HG02970 (cell line): Measurements from ENCODE around the gene PCDH9.
"Not testable (repeated sequence)": the region's sequence is repeated elsewhere in the genome, so short reads cannot be mapped to it uniquely, and the experiment has no call there.

Experiments used
- ATAC-seq: cut with Tn5 transposase; IDR thresholded peaks from one replicate; pipeline ENCODE4 v1.9.1; 2021; ENCODE audit warnings: mild to moderate bottlenecking, moderate library complexity, moderate number of reproducible peaks; ENCODE audit not compliant: unreplicated experiment, low FRiP score

PCDH9 gene

DNA sequence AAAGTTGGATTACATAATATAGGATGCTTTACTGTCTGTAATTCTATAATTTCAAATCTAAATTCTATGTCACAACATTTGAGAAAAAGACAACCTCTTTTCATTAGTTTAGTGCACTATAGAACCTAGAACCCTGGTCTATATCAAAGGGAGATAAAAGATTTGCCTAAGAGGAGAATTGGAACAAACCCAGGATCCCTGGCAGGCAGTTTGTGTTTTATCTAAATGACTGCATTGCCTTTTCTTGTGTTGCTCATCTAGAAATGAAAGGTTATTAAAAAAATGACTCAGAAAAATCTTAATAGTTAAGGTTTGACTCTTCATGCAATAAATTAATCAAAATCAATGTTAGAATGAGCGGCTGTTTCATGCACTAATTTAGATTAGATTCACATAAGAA is 96.7 kb downstream of the PCDH9 start:
- ATAC-seq: no peak

DNA sequence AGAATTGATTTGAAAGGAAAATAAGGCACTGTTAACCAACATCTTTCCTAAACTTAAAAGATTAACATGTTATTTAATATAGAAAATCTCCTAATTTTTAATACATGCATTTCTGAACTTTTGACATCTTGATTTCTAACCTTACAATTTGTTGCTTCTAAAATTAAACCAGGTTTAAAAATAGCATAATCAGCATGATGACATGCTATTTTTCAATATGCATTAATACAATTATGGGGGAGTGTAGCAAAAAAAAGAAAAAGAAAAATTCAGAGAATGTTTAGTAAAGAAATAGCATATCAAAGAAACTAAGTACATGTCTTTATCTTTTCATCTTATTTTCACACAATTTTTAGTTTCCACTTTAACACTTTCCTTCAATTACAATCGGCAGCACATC is 98.7 kb downstream of the PCDH9 start:
- ATAC-seq: no peak

DNA sequence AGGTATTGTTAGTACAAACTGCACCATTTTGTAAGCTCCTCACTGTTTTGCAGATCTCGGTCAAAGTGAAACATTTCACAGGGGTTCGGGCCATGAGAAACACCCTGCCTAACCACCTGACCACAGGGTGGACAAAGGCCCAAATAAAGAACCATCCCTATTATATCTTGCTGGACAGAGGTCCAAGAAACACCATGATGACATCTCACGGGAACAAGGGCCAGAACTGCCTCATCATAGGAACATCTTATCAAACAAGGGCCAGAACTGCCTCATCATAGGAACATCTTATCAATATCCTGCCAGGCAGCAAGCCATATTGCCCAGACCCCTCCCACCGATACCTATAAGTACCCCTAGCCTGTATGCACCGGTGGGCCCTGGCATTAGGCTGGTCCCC is 99.7 kb downstream of the PCDH9 start:
- no peak for ATAC-seq

DNA sequence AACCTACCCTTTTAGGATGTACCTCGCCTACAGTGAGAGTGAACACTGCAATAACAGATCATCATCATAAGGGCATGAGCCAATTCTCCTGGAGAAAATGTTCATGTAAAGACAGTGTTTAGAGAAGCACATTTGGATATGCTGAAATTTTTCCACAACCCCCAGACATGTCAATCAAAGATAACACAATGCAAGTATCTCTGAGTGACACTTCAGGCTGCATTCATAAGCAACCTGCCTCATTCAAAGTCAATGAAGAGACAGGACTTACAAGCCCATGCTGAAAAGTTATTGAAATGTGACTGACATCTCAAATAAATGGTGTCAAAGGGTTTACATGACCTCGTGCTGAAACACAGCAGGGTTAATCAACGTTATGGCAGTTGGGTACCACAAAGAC is 102.0 kb downstream of the PCDH9 start:
- ATAC-seq: no peak

DNA sequence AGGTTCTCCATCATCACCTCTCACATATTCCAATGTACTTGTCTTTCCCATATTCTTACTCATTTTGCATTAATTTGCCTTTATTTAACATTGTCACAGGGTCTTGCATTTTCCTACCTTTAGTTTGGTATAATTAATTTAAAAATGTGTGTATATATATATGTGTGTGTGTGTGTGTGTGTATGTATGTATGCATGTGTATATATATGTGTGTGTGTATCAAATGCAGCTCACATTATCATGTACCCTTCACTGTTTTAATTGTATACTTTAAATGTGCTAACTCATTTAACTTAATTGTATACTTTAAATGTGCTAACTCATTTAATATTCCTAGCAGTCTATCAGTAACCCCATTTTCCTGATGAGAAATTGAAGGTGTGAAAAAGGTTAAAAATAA is 104.5 kb downstream of the PCDH9 start:
- no peak for ATAC-seq

DNA sequence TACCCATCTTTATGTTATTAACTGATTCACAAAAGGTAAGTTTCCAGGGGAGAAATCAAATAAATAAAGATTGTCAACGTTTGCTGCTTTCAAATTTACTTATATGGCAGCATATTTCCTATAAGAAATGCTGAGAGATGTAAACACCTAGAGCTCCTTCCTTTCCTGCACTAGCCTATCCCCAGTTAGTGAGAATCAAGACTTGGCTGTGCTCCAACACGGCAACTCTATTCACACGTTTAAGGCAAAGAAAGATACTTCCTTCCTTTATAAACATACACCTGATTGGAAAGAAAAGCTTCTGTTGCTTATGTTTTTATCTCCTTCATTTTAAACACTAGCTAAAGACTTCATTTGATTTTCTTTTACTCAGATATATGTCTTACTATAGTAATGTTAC is 107.0 kb downstream of the PCDH9 start:
- no peak for ATAC-seq

DNA sequence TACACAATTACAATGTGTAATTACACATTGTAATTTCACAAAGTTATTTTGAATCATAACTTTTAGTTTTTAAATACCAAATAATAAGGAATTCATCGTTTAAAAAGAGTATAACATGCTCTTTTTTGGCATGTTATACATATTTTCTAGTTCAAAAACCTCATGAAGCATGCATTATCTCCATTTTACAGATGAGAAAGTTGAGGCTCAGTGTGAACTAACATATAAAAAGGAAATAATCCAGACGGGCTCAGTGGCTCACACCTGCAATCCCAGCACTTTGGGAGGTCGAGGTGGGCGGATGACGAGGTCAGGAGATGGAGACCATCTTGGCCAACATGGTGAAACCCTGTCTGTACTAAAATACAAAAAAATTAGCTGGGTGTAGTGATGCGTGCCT is 107.9 kb downstream of the PCDH9 start:
- ATAC-seq: no peak

DNA sequence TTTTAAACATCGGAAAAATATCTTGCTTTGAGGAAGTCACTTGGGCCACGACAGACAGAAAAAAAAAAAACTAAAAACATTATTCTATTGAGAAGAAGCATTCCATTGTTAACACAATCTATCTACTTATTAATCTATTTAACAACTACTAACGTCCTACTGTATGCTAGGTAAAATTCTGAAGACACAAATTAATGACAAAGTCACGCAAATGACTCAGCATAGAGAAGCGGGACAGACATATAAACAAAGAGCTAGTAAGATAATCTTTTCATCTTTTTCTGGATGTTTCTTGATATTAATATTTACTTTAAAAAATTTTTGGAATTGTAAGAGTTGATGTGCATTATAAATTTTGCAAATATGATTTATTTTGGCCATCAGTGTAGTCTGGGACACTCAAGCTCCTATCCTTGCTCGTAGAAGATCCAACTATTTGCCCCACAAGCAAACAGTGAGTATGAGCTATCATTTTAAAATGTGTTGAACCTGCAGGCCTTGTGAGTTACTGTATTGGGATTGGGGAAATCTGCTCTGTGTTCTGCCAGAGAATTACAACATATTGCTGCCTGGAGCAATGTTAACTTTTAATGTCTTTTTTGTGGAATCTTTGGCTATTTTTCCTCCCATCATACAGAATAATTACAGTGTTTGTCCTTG is 109.1 kb downstream of the PCDH9 start:
- ATAC-seq: no peak

DNA sequence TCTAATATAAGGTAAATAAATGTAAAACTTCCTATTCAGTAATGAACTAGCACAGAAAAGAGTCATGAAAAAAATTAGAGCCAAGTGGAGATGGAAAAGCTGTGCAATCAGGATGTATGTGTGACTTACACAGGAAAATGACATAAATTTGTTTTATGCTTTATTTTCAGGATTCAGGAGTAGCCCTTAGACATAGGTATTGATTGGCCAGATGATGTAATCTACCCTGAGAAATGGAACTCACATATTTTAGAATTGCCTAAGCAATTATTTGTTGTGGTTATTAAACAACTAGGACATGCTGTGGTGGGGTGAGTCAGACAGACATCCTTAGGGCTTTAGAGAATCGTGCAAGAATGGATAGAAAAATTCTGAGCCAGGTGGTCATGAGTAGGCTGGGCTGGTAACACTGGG is 110.6 kb downstream of the PCDH9 start:
- ATAC-seq: no peak

DNA sequence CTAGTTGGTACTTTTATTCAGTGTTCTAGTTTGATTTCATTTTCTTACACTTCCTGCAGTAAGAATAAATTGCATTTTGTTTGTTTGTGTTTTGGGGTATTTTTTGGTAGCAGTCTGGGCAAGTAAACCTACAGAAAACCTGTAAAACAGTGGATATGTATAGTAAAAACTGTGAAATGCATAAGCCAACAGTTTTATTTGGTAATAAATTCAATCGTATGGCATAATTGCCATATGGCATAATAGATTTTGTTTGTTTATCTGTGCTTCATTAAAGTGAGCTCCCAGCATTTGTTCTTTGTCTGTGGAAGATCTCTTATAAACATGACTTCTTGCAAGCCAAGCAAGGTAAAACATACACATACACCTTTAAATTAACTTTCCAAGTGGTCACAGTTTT is 111.9 kb downstream of the PCDH9 start:
- ATAC-seq: no peak

DNA sequence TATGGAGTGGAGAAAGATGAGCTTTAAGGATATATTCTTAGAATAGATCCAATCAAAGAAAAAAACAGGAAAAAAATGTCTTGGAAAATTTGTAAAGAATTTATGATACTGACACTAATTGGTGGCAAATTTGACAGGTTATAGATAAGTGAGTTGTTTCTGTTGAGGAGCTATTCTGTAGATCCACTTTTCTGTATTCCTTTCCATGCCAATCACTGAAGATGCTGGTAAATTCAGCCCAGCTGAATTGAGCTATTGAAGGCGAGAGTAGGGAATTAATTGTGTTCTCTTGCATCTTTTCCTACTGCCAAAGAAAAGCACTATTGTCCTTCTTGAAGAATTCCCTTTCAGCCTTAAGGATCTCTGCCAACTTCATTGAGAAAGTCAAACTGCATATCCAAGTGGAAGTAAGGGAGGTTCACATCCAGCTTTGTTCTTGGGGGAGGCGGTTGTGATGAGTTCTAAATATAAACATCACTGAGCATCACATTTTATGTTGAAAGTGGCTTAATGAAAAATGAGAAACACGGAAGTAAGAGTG is 113.1 kb downstream of the PCDH9 start:
- no peak for ATAC-seq

DNA sequence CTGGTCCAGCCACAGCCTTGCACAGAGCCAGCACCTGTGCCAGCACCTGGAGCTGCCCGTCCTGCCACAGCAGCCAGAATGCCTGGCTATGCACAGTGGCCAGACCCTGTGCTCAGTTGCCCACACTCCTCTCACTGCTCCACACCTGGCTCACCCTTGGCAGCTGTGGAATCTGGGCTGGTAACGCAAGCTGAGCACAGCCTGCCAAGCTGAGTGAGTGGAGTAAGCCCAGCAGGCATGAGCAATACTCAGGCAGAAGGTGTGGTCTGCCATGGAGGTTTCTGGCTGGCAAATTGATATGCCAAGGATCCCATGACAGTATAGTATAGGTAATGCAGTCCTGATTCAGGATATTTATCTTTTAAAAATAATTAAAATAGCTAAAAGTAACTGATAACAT is 122.2 kb downstream of the PCDH9 start:
- no peak for ATAC-seq

DNA sequence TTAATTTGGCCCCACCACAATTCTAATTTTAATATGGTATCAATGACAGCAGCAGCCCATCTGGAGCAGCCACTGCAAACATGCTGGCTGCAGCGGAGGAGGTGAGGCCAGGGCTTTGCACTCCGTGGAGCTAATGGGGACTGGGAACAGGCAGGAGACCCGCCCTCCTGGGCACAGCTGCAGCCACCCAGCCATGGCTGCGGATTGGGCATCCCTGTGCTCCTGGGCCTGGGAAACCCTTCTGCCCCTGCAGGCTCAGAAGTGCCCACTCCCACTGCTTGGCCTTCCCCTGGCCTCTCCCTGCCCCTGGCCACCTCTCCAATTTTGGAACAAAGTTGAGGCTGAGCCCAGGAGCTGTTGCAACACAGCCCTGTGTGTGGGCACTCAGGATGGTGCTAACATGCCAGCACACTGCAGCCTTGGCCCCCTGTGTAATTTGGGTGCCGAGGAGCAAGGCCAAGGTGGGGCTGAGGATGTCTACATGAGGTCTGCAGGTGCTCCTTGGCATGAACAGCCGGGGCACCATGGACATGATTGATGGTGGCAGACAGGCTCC is 123.6 kb downstream of the PCDH9 start:
- no peak for ATAC-seq

DNA sequence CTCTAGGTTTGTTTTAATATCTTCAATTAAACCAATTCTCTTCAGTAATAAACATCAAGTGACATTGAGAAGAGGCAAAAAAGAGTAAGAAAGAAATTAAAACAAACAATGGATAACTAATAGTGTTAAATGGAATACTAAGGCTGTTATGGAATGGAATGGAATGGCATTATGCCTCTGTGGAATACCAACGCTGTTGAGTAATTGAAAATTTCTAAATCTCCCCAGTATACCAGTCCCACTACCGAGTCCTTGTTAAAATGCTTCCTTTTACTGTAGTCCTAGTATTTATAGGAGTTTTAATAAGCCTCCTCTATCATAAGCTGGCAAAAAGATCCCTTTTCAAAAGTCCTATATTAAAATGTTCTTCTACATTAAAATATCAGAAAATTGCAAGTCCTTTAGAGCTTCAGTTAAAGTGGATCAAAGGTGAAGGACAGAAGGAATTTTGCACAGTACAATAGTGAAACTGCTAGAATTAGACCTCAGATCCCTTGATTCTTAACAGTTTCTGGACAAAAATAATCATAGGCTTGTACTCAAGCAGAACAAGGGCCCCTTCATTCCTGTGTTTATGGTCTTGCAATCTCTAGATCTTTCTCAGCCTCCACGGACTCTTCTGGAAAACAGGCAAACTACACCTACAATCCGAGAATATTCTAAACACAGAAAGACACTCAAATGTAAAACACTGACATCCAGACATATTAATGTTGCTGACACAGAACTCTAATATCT is 128.2 kb downstream of the PCDH9 start:
- no peak for ATAC-seq

DNA sequence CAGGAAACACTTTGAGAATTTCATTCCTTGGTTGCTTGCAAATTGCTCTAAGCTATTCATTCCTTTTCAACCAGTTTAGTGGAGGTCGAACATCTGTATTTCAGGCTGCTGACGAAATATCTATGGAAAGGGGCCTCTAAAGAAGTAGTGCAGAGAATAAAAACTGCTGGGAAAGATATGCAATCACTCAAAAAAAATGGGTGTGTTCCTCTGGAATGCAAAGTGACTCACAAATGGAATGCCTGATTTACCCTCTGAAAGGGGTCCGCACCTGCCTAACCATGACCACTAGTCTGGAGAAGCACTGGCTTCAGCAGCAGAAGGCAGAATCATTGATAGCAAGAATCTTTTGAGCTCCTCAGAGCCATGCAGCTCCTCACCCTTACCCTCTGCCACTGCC is 129.4 kb downstream of the PCDH9 start:
- no peak for ATAC-seq

DNA sequence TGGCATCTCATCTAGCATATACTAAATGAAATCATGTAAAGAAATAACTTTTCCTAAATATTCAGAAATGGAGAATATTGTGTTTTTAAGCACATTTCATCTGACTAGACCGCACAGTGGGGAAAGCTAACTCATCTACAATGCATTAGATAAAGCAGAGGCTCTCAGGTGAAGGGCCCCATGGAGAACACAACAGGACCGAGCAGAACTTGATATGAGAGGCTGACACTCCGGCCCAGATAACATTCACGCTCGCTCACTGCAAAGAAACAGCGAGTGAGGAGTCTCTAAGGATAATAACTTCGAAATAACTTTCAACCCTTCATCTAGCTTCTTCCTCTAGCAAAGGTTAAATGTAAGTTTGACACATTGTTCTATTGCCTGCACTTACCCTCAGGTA is 130.6 kb downstream of the PCDH9 start:
- ATAC-seq: no peak

DNA sequence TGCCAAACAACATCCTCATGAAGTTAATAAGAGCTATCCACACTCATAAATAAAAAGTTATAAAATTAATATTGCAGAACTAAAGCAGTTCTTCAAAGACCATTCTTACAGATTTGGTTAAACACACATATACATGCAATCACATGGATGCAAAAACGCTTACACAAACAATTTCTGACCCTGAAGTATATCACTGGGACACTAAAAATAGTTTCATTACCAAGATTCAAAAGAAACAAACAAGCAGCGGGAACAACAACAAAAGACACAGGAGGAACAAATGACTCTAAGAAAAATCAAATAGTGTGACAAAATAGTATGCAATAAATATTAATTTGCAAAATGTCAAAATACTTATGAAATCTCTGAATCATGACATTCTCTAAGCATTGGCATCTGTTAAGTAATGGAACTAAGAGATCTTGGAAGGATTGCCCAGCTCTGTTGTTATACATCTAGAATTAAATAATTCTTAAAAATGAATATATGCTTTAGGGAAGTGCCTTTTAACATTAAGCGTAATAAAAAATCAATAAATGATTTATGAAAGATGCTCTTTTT is 132.2 kb downstream of the PCDH9 start:
- ATAC-seq: no peak

DNA sequence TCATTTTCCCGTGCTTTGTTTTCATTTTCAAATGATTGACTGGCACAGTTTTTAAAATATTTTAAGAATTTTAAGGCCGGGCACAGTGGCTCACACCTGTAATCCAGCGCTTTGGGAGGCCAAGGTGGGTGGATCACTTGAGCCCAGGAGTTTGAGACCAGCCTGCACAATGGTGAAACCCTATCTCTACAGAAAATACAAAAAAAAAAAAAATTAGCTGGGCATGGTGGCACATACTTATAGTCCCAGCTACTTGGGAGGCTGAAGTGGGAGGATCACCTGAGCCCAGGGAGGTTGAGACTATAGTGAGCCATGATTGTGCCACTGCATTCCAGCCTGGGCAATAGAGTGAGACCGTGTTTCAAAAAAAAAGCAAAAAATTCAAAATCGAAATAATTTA is 133.2 kb downstream of the PCDH9 start:
- not testable (repeated sequence) for ATAC-seq

DNA sequence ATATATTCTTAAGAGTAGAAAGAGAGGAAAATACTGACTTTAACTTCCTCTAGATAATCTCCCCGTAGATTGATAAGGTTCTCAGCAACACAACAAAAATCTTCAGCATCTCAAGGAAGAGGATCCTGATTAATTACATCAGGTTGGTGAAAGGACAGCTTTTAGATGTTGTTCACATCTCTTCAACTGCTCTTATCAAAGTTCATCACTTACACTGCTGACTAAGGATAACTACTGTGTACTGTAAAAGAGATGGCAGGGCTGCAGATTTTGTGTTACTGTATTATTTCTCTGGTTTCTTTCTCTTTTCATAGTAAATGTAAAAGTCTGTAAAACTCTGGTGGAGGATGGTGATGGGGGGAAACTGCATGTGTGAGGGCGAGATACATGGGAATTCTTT is 133.7 kb downstream of the PCDH9 start:
- no peak for ATAC-seq

DNA sequence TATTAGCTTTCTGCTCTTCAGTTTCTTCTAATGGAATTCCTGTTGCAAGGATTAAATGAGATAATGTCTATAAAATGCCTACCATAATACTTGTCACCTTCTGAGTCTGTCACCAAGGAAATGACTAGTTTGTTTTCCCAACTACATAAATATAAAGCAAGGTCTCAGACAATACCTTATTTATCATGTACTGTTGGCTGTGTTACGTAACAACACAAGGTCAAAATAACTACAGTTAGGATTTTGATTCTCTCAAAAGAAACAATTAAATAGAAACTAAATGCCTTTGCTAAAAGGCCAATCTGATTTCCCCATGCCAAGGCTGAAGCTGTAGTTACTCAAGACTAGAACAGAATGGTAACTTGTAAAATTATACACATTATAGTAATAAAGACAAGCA is 134.5 kb downstream of the PCDH9 start:
- ATAC-seq: no peak

DNA sequence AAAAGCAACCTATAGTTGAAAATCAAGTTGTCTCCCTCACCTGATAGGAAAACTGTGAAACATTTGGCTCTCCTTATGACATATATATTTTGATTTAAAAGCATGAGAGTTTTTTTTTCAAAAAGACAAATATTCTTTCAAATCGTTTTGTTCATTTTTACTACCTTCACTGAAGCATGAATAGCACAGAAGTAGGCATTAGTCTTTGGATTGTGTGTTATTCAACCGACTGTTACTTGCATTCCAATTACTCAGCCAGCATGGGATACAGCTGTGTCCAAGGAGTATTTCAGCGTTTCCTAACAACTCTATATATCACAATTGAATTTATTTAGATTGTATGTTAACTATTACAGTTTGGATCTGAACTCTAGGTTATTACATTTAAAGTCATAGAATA is 135.2 kb downstream of the PCDH9 start:
- no peak for ATAC-seq

DNA sequence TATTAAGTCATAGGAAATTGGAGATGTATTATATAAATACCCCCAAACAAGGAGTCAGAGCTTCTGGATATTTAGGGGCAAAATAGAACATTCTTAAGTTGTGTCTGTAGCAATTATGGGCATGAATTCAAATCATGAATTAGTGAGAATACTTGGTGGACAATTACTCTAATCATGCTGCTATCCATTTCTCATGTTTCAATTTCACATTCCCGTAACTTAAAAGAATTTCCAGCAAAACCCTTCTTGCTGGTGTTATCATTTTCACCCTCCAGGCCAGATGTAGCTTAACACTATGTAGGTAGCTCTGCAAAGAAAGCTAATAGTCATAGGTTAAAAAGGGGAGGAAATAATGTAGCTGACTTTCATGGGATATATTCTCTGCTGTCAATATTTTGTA is 136.1 kb downstream of the PCDH9 start:
- no peak for ATAC-seq
